ENCODE results near the gene AIP. TPM values are rescaled to one million over a fixed set of nuclear protein-coding genes. Genes with fewer than 3 reads are reported as not detected.

AIP gene
- total RNA-seq, 1 donor from 2014 or later = 32.9 TPM

DNA sequence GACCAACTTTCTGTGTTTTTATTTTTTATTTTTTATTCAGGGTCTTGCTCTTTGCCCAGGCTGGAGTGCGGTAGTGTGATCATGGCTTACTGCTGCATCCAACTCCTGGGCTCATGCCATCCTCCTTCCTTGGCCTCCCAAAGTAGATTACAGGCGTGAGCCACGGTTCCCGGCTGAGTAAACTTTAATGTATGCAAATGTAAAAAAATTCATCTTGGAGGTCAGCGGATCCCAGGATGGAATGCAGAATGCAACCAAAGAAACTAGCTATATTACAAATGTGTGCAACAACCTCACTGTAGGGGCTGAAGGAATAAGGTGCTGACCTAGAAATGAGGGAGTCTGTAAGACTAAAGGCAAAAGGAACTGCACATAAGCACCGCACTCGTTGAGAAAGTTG, 31.3 kb downstream of the AIP start:
- H3K27ac Mint-ChIP-seq (ENCODE audit: unreplicated experiment) = no peak overlapping the region
- TF ChIP-seq, protein P1, sequence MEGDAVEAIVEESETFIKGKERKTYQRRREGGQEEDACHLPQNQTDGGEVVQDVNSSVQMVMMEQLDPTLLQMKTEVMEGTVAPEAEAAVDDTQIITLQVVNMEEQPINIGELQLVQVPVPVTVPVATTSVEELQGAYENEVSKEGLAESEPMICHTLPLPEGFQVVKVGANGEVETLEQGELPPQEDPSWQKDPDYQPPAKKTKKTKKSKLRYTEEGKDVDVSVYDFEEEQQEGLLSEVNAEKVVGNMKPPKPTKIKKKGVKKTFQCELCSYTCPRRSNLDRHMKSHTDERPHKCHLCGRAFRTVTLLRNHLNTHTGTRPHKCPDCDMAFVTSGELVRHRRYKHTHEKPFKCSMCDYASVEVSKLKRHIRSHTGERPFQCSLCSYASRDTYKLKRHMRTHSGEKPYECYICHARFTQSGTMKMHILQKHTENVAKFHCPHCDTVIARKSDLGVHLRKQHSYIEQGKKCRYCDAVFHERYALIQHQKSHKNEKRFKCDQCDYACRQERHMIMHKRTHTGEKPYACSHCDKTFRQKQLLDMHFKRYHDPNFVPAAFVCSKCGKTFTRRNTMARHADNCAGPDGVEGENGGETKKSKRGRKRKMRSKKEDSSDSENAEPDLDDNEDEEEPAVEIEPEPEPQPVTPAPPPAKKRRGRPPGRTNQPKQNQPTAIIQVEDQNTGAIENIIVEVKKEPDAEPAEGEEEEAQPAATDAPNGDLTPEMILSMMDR (IDR thresholded peaks at IDR 0.05; ENCODE audit: unreplicated experiment) = no peak
- no peaks in the 10 kb centered on the region for H3K36me3 Mint-ChIP-seq (ENCODE audit: low read depth, unreplicated experiment)
- H3K4me3 Mint-ChIP-seq (ENCODE audit: unreplicated experiment) = no peak overlapping the region
- H3K4me1 Mint-ChIP-seq (ENCODE audit: unreplicated experiment) = peaks cover 13% of the 10 kb centered on the region
- H3K27me3 Mint-ChIP-seq (ENCODE audit: unreplicated experiment) = peaks cover 10% of the 10 kb centered on the region
- H3K9me3 Mint-ChIP-seq (ENCODE audit: unreplicated experiment) = no peaks in the 10 kb centered on the region
- no peak for DNase-seq (ENCODE audit: low spot score)

DNA sequence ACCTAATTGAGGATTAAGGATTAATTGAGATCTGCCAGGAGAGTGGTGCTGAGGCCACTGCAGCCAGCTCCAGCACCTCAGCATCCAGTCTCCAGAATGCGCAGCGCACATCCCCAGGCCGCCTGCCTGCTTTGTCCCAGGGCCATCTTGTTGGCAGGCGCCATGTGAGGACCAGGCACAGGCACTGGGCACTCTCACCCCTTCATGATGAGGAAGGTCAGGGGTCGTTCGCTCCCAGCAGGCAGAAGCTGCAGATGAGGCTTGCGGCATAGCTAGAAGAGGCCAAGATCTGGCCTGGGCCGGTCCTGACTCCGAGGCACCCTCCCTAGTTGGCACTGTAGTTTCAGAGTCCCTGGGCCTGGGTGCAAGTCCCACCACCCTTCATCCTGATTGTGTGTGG, 34.0 kb downstream of the AIP start:
- TF ChIP-seq, protein P1 (IDR thresholded peaks at IDR 0.05; ENCODE audit: unreplicated experiment) = no peak
- Mint-ChIP-seq H3K9me3 (ENCODE audit: unreplicated experiment) (no peaks in the 10 kb centered on the region), H3K27ac (ENCODE audit: unreplicated experiment) (no peak overlapping the region), H3K36me3 (ENCODE audit: low read depth, unreplicated experiment) (no peaks in the 10 kb centered on the region), H3K4me1 (ENCODE audit: unreplicated experiment) (peaks cover 6% of the 10 kb centered on the region), H3K4me3 (ENCODE audit: unreplicated experiment) (no peak overlapping the region), H3K27me3 (ENCODE audit: unreplicated experiment) (peaks cover 8% of the 10 kb centered on the region)
- DNase-seq (ENCODE audit: low spot score) = no peak

DNA sequence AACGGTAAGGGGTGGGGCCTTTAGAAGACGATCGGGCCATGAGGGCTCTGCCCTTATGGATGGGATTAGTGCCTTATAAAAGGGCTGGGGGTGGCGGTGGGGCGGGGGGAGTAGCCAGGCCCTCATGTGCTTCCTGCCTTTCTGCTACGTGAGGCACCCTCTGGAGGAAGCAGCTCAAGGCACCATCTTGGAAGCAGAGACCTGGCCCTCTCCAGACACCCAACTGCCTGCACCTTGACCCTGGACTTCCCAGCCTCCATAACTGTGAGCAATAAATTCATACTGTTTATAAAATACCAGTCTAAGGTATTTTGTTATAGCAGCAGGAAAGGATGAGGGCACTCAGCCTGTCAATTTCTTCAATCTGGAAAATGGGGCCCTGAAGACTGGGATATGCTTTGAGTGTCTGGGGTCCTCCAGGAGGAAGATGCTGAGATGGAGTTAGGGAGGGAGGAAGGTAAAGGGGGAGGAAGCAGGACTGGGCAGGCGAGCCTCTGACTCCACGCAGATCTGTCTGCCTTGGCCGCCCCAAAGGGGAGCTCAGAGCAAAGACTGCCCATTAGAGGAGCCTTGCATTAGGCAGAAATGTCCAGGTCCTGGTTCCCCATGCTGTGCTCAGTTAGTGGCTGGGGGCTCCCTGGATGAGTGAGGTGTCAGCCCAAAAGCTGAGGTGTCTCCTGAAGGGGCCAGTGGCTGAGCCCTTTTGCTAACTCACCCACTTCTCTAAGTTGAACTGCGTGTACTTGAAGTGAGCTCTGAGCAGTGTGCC, 35.1 kb downstream of the AIP start:
- Mint-ChIP-seq H3K27ac (ENCODE audit: unreplicated experiment) (no peak overlapping the region), H3K9me3 (ENCODE audit: unreplicated experiment) (no peaks in the 10 kb centered on the region), H3K4me3 (ENCODE audit: unreplicated experiment) (no peak overlapping the region), H3K36me3 (ENCODE audit: low read depth, unreplicated experiment) (no peaks in the 10 kb centered on the region), H3K27me3 (ENCODE audit: unreplicated experiment) (peaks cover 8% of the 10 kb centered on the region), H3K4me1 (ENCODE audit: unreplicated experiment) (peaks cover 6% of the 10 kb centered on the region)
- TF ChIP-seq, protein P1 (IDR thresholded peaks at IDR 0.05; ENCODE audit: unreplicated experiment) = no peak
- DNase-seq (ENCODE audit: low spot score) = no peak

DNA sequence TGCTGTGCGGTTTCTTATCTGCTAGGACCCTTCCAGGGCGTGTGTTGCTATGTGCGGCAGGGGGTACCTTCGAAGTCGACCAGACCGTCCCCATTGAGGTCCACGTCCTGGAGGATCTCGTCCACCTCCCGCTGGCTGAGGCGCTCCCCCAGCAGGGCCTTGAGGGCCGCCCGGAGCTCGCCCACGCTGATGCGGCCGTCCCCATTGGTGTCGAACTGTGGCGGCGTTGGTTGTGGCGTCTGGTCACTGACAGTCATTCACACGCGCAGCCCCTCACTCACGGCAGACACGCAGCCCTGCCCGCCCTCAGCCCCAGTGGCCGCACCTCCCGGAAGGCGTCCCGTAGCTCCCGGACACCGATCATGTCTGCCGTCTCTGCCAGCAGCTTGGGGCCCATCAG, 36.9 kb downstream of the AIP start:
- no peak overlapping the region for H3K4me3 Mint-ChIP-seq (ENCODE audit: unreplicated experiment)
- no peaks in the 10 kb centered on the region for H3K36me3 Mint-ChIP-seq (ENCODE audit: low read depth, unreplicated experiment)
- TF ChIP-seq, protein P1 (IDR thresholded peaks at IDR 0.05; ENCODE audit: unreplicated experiment) = no peak
- DNase-seq (ENCODE audit: low spot score) = no peak
- no peak overlapping the region for H3K27ac Mint-ChIP-seq (ENCODE audit: unreplicated experiment)
- peaks cover 12% of the 10 kb centered on the region for H3K27me3 Mint-ChIP-seq (ENCODE audit: unreplicated experiment)
- peaks cover 6% of the 10 kb centered on the region for H3K4me1 Mint-ChIP-seq (ENCODE audit: unreplicated experiment)
- H3K9me3 Mint-ChIP-seq (ENCODE audit: unreplicated experiment) = no peaks in the 10 kb centered on the region
